Loucy (cell line): ENCODE results near the gene DLGAP4.

ENCODE experiments used
- H2AFZ ChIP-seq: fragments of 200-600 bp; sonication (generic); 2 replicates; pipeline ENCODE4 v1.6.0; 2016; ENCODE audit warnings: antibody characterized with exemption, mild to moderate bottlenecking, low read length, moderate library complexity
- H3F3A ChIP-seq: fragments of 200-600 bp; 2 replicates; pipeline ENCODE4 v1.6.0; 2016; ENCODE audit warnings: antibody characterized with exemption, low read depth, mild to moderate bottlenecking
- H3K27me3 ChIP-seq: fragments of 200-600 bp; sonication (generic); 2 replicates; pipeline ENCODE4 v1.6.1; 2014; ENCODE audit warnings: low read length, mild to moderate bottlenecking; ENCODE audit not compliant: insufficient read depth, poor library complexity, severe bottlenecking
- H3K36me3 ChIP-seq: fragments of 200-600 bp; sonication (generic); 2 replicates; pipeline ENCODE4 v1.6.1; 2016; ENCODE audit warnings: low read length; ENCODE audit not compliant: insufficient read depth
- H3K4me1 ChIP-seq: fragments of 200-600 bp; sonication (generic); 2 replicates; pipeline ENCODE4 v1.5.1; 2014; ENCODE audit warnings: low read length, mild to moderate bottlenecking; ENCODE audit not compliant: insufficient read depth, poor library complexity, severe bottlenecking
- H3K4me2 ChIP-seq: fragments of 200-600 bp; sonication (generic); 2 replicates; pipeline ENCODE4 v1.6.0; 2014; ENCODE audit warnings: antibody characterized with exemption, low read length, low read depth, mild to moderate bottlenecking; ENCODE audit not compliant: poor library complexity, severe bottlenecking
- H3K4me3 ChIP-seq: fragments of 200-600 bp; sonication (generic); 2 replicates; pipeline ENCODE4 v1.5.1; 2014; ENCODE audit warnings: low read length, mild to moderate bottlenecking, mixed read lengths; ENCODE audit not compliant: poor library complexity, severe bottlenecking
- H3K79me2 ChIP-seq: fragments of 200-600 bp; sonication (generic); 2 replicates; pipeline ENCODE4 v1.6.1; 2014; ENCODE audit warnings: low read length; ENCODE audit not compliant: insufficient read depth
- H3K9ac ChIP-seq: fragments of 200-600 bp; sonication (generic); 2 replicates; pipeline ENCODE4 v1.6.0; 2014; ENCODE audit warnings: mild to moderate bottlenecking, low read depth, low read length, moderate library complexity; ENCODE audit not compliant: poor library complexity, severe bottlenecking
- H3K9me2 ChIP-seq: fragments of 200-600 bp; sonication (generic); replicated peaks from 2 replicates; pipeline ENCODE4 v1.6.1; 2016; ENCODE audit warnings: low read depth, low read length, mixed read lengths
- H3K9me3 ChIP-seq: fragments of 200-600 bp; sonication (generic); 2 replicates; pipeline ENCODE4 v1.6.1; 2014; ENCODE audit warnings: mild to moderate bottlenecking, antibody characterized with exemption, low read length, low read depth; ENCODE audit not compliant: insufficient read depth
- H4K20me1 ChIP-seq: fragments of 200-600 bp; sonication (generic); 2 replicates; pipeline ENCODE4 v1.6.0; 2014; ENCODE audit warnings: antibody characterized with exemption, low read length, mild to moderate bottlenecking; ENCODE audit not compliant: insufficient read depth, poor library complexity, severe bottlenecking
- CTCF ChIP-seq: fragments of 200-600 bp; sonication (generic); conservative IDR thresholded peaks from 2 replicates; pipeline ENCODE4 v1.5.1; 2014; ENCODE audit warnings: mild to moderate bottlenecking, antibody characterized with exemption, low read length
- EZH2phosphoT487 ChIP-seq: fragments of 200-600 bp; IDR thresholded peaks from 2 replicates; pipeline ENCODE4 v1.6.1; 2018; ENCODE audit warnings: antibody characterized with exemption, mild to moderate bottlenecking, moderate library complexity, borderline replicate concordance

Gene DLGAP4

DNA sequence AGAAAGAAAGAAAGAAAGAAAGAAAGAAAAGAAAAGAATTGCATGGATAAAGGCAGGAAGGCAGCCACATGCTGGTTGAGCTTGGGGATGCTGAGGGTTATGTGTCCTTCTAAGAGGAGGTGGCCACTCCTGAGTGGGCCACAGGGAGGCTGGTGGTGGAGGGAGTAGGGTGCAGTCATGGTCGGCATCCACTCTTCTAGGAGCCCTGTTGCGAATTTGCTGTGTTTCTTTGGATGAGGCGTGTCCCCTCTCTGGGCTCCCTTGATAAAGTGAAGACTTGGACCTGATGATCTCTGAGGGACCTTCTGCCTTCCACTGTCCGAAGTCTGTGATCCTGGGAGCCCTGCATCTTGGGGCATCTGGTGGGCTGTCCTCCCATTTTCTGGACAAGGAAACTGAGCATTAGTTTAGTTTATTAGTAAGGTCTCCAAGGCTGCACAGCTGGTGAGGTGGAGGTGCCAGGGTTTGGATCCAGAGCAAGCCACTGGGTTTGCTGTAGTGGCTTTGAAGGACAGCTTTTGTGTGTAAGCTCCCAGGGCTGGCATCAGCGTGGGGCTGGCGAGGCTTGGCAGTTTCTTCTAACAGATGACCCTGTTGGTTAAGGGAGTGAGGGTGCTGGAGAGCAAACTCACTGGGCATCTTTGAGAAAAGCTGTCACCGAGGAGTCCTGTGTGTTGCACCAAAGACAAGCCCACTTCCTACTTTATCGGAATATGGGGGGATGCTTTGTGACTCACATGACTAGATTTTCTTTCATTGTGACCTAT lies 4.3 kb downstream of the DLGAP4 start:
- Histone ChIP-seq H3F3A (no peaks in the 10 kb centered on the region), H3K9me2 (no peaks in the 10 kb centered on the region), H3K4me1 (no peaks in the 10 kb centered on the region), H3K9ac (no peak overlapping the region), H3K4me3 (no peak overlapping the region), H3K36me3 (no peaks in the 10 kb centered on the region), H3K27me3 (no peaks in the 10 kb centered on the region), H3K79me2 (no peaks in the 10 kb centered on the region), H3K9me3 (no peaks in the 10 kb centered on the region), H4K20me1 (no peaks in the 10 kb centered on the region), H3K4me2 (no peak overlapping the region), H2AFZ (no peak overlapping the region)
- TF ChIP-seq EZH2phosphoT487 (no peak), CTCF (no peak)

GRCh38 chr20:36311141-36311853 lies 5.2 kb downstream of the DLGAP4 start:
- H3K4me3 ChIP-seq, result no peak overlapping the region
- H3K79me2 ChIP-seq, result no peaks in the 10 kb centered on the region
- H2AFZ ChIP-seq, result no peak overlapping the region
- H3F3A ChIP-seq, result no peaks in the 10 kb centered on the region
- H3K9me2 ChIP-seq, result no peaks in the 10 kb centered on the region
- H3K4me2 ChIP-seq, result no peak overlapping the region
- TF ChIP-seq CTCF (no peak), EZH2phosphoT487 (no peak)
- no peaks in the 10 kb centered on the region for H3K9me3 ChIP-seq
- H3K4me1 ChIP-seq, result no peaks in the 10 kb centered on the region
- H3K27me3 ChIP-seq, result no peaks in the 10 kb centered on the region
- H3K36me3 ChIP-seq, result no peaks in the 10 kb centered on the region
- no peaks in the 10 kb centered on the region for H4K20me1 ChIP-seq
- H3K9ac ChIP-seq, result no peak overlapping the region

GRCh38 chr20:36311854-36312723 lies 6.0 kb downstream of the DLGAP4 start:
- no peak overlapping the region for H2AFZ ChIP-seq
- no peaks in the 10 kb centered on the region for H3K36me3 ChIP-seq
- no peaks in the 10 kb centered on the region for H3K27me3 ChIP-seq
- H3F3A ChIP-seq, result no peaks in the 10 kb centered on the region
- H3K9me3 ChIP-seq, result no peaks in the 10 kb centered on the region
- H3K9ac ChIP-seq, result no peak overlapping the region
- H3K9me2 ChIP-seq, result no peaks in the 10 kb centered on the region
- no peaks in the 10 kb centered on the region for H3K79me2 ChIP-seq
- TF ChIP-seq CTCF (no peak), EZH2phosphoT487 (no peak)
- H3K4me3 ChIP-seq, result no peak overlapping the region
- no peaks in the 10 kb centered on the region for H4K20me1 ChIP-seq
- no peaks in the 10 kb centered on the region for H3K4me1 ChIP-seq
- no peak overlapping the region for H3K4me2 ChIP-seq
